GM20000 (cell line): ENCODE data around the gene CAMK2B.

ENCODE experiments used
- DNase-seq: peaks from one replicate; pipeline ENCODE4 v3.0.0; 2012; ENCODE audit warnings: low spot score
- TF ChIP-seq, protein P1 (sequence below): IDR thresholded peaks from 2 replicates; pipeline ENCODE4 v1.5.1; 2012; ENCODE audit warnings: mild to moderate bottlenecking, control low read depth; ENCODE audit errors: extremely low read depth, missing control alignments

The CAMK2B gene

DNA sequence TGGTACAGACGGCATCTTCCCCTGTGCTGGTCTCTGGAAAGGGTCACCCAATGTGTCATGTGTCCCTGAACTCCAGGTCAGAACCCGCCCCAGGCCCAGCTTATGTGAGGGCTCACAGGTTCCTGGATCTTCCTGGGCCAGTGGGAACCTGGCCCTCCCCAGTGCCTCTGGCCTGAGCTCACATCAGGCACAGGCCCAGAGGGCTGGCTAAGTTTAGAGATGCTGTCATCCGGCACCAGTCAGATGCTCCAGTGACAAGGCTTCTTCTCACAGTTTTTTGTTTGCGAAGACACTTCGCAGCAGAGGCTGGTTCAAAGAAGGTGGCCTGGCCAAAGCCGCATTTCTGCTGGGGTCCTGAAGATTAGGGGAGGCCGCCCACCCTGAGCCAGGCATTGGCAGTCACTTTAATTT, 11.8 kb downstream of the CAMK2B start:
- no peak for DNase-seq
- TF ChIP-seq, protein P1, sequence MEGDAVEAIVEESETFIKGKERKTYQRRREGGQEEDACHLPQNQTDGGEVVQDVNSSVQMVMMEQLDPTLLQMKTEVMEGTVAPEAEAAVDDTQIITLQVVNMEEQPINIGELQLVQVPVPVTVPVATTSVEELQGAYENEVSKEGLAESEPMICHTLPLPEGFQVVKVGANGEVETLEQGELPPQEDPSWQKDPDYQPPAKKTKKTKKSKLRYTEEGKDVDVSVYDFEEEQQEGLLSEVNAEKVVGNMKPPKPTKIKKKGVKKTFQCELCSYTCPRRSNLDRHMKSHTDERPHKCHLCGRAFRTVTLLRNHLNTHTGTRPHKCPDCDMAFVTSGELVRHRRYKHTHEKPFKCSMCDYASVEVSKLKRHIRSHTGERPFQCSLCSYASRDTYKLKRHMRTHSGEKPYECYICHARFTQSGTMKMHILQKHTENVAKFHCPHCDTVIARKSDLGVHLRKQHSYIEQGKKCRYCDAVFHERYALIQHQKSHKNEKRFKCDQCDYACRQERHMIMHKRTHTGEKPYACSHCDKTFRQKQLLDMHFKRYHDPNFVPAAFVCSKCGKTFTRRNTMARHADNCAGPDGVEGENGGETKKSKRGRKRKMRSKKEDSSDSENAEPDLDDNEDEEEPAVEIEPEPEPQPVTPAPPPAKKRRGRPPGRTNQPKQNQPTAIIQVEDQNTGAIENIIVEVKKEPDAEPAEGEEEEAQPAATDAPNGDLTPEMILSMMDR = no peak

GRCh38 chr7:44313016-44313415, 12.4 kb downstream of the CAMK2B start:
- TF ChIP-seq, protein P1 = no peak

DNA sequence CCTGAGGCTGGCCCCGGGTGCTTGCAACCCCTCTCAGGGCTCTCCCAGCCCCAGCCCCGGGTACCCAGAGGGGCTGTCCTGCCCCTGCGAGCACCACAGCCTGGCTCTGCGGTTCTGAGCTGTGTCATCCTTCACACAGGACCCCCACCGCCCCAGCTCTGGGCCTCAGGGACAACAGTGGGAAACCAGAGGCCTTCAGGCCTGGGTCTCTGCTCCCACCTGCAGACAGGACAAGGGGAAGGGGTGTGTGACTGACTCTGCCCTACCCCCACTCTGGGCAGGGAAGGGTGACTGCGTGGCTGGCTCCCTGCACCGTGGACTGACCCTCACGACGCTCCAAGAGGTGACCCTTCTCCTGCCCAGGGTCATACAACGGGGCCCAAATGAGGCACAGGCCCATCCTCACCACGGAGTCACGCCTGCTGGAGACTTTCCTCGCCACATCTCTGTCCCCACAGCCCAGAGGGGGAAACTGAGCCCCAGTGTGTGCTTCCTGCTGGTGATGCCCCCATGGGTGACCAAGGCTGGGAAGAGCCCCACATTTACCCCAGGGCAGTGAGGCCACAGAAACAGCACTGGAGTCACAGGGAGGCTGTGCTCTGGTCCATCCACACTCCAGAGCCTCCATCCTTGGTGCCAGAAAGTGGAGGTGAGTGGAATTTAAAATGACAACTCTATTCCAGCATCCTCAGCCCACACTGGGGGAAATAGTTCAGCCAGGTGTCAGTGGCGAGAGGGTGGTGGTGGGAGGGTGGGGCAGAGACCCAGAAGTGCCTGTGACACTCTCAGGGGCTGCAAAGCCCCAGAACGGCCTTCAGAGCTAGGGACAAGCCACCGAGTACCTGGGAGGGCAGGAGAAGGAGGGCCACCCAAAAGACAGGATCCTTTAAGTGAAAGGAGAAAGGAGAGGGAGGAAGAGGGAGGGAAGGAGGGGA, 13.6 kb downstream of the CAMK2B start:
- no peak for DNase-seq
- TF ChIP-seq, protein P1 = no peak

More at GRCh38 chr7:44313016-44313415, 12.4 kb downstream of the CAMK2B start:
- DNase-seq = no peak

- TF ChIP-seq, protein P1 = no peak
Observed at GRCh38 chr7:44310221-44310848, 15.1 kb downstream of the CAMK2B start.

GRCh38 chr7:44309271-44310091, 15.9 kb downstream of the CAMK2B start:
- DNase-seq = no peak
- TF ChIP-seq, protein P1 = no peak

More at GRCh38 chr7:44310221-44310848, 15.1 kb downstream of the CAMK2B start:
- no peak for DNase-seq

GRCh38 chr7:44308596-44309270, 16.7 kb downstream of the CAMK2B start:
- TF ChIP-seq, protein P1 = no peak
- no peak for DNase-seq
